GM18909 (cell line): Measurements from ENCODE around the gene CMTM7.
"Not testable (repeated sequence)": the region's sequence is repeated elsewhere in the genome, so short reads cannot be mapped to it uniquely, and the experiment has no call there.

Experiments used
- ATAC-seq: cut with Tn5 transposase; IDR thresholded peaks from one replicate; pipeline ENCODE4 v1.9.1; 2021; ENCODE audit warnings: mild to moderate bottlenecking; ENCODE audit not compliant: unreplicated experiment, poor library complexity

The CMTM7 gene

DNA sequence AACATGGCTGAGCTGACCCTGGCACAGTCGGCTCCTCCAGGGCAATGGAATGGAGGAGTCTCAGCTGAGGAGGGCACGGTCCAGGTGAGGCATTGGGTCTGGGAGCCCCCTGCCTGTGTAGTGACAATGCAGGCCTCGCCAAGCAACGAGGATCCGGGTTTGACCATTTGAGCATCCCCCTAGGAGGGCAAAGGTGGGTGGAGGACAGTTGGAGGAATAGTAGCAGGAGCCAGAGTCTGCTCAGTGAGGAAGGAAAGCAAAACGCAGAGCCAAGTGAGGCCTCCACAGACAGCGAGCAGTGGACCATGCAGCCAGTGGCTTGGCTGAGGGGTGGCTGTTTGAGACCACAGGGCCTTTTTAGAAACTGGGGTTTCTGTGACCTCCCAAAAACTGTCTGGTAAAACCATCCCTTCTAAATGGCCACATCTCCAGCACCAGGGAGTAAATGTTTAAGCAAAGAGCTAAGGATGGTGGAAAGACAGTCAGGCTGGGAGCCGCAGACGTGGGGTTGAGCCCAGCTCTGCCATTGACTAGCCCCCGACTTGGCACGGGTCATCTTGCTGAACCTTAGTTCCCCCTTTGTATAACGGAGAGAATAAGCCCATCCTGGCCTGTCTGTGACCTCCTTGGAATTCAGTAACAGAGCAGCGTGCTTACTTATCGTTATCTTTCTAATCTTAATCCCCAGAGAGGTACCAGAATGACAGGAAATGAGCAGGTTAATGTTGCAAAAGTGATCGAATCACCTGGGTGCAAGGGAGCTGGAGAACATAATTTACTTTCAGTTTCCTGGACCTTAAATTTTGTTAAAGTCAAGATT, 64.2 kb downstream of the CMTM7 start:
- peak; percentile 43 for ATAC-seq

DNA sequence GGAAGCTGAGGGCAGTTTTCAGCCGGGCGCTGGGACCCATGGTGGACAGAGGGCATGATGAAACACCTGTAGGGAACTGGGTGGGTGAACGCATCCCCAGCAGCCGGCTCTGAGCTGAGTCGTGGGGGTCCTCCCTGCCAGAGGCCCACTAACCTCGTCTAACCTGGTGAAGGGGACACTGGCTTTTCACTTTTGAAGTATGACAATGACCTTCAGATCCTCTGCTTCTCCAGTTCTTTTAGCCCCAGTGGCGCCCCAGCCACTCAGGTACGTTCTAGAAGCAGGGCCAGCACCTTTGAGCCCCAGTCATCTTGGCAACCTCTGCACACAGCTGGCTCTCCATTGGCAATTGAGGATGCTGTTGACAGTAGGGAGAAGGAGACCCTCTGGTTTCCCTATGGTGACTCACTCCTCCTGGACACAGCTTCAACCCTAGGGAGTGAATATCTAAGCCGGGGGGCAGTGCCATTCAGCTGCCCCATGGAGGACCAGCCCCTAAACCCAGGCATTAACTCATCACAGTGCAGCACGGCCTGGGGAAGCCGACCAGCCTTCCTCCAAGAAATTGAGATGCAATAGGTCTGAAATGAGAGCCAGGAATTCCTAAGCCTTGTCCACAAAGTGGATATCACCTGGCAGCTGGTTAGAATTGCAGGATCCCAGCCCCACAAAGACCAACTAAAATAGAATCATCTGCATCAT, 64.9 kb downstream of the CMTM7 start:
- ATAC-seq, result no peak

DNA sequence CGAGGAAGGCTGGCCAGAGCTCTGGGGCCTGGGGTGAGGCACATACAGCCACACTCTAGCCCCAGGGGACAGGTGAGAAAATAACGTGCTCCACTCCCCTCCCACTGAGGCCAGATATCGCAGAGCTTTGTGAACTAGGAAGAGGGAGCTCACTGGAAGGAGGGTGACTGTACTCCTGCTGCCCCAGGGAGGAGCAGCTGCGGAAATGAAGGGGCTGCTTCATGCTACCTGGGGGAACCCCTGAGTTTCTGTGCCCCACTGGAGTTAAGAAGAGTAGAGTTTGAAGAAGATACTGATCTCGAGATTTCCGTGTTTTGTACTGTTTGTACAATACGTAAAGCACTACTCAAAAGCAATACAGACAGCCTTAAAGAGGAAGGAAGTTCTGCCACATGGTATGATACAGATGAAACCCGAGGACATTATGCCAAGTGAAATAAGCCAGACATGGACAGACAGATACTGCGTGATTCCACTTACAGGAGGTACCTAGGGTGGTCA, 66.4 kb downstream of the CMTM7 start:
- peak; percentile 59 for ATAC-seq

DNA sequence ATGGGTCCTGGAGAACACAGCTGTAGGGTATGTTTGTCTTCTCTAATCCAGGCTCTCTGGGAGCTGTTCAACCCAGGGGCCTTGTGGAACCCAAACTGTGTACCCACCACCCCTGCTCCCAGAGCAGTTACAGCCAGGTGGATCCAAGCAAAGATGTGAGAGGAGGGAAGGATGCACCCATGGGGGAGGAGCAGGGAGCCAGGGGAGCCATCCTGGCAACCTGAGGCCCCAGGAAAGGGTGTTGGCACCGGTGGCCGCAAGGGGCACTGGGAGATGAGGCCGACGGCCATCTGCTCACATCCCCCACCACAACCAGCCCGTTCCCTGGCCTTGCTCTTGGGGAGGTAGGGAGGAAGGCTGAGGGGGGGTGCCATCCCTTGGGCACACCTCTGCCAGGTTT, 67.8 kb downstream of the CMTM7 start:
- ATAC-seq, result no peak

DNA sequence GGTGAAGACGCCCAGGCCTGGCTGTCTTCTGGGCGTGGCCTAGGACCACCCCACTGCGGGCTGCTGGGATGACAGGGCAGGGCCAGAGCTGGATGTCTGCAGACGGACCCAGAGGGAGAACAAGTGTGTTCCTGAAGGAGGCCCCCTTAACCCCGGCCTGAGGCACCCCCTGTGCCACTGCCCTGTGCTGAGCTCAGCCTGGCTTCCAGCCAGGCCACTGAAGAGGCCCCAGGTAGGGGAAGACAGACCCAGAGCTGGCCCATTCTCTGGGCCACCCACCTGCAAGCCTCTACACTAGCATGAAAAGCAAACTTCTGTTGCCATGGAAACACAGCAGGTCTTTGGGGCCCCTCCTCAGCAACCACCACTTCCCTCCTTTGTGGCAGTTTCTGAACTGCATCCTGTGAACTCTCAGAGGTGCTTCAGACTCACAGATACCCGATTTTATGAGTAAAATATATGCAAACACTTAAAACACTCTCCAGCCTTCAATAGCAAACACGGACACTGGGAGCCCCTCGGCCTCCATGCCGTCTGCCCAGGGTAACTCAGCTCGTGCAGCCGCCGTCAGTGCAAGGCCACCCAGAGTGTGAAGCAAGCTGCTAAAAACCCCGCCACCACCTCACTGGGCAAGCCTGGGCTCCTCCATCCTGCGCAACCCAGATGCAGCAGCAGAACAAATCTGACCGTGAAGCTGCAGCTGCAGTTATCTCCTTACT, 68.5 kb downstream of the CMTM7 start:
- ATAC-seq, result peak; percentile 81

DNA sequence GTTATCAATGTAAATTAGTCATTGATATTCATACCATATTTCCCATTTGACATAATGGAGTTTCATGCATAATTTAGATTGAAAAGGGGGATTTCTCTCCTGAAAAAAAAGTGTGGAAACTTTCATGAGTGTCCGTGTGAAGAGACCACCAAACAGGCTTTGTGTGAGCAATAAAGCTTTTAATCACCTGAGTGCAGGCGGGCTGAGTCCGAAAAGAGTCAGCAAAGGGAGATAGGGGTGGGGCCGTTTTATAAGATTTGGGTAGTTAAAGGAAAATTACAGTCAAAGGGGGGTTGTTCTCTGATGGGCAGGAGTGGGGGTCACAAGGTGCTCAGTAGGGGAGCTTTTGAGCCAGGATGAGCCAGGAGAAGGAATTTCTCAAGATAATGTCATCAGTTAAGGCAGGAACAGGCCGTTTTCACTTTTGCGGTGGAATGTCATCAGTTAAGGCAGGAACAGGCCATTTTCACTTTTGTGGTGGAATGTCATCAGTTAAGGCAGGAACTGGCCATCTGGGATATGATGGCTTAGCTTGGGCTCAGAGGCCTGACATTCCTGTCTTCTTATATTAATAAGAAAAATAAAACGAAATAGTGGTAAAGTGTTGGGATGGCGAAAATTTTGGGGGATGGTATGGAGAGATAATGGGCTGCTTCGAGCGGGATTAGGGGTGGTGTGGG, 69.3 kb downstream of the CMTM7 start:
- not testable (repeated sequence) for ATAC-seq

DNA sequence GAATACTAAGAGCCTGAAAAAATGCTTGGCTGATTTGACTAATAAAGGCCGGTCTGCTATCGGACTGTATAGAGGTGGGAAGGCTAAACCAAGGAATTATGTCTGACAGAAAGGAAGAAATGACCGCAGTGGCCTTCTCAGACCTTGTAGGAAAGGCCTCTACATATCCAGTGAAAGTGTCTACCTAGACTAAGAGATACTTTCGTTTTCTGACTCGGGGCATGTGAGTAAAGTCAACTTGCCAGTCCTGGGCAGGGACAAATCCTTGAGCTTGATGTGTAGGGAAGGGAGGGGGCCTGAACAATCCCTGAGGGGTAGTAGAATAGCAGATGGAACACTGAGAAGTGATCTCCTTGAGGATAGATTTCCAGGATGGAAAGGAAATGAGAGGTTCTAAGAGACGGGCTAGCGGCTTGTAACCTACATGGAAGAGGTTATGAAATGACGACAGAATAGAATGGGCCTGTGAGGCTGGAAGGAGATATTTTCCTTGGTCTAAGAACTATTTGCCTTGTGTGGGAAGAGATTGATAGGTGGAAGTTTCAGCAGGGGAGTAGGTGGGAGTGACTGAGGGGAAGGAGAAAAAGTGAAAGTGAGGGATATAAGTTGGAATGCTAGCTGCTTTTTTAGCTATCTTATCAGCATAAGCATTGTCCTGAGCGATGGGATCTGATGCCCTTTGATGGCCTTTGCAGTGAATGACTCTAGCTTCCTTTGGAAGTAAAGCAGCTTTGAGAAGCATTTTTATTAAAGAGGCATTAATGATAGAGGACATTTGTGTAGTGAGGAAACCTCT, 70.7 kb downstream of the CMTM7 start:
- ATAC-seq, result not testable (repeated sequence)

DNA sequence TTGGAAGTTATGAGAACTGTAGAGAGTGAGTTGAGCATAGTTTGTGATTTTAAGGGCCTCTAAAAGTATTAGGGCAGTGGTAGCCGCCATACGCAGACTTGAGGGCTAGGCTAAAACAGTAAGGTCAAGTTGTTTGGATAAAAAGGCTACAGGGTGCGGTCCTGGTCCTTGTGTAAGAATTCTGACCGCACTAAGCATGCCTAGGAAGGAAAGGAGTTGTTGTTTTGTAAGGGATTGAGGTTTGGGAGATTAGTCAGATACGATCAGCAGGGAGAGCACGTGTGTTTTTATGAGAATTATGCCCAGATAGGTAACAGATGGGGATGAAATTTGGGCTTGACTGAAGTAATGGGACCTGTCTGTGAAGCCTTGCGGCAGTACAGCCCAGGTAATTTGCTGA, 71.8 kb downstream of the CMTM7 start:
- ATAC-seq, result not testable (repeated sequence)

DNA sequence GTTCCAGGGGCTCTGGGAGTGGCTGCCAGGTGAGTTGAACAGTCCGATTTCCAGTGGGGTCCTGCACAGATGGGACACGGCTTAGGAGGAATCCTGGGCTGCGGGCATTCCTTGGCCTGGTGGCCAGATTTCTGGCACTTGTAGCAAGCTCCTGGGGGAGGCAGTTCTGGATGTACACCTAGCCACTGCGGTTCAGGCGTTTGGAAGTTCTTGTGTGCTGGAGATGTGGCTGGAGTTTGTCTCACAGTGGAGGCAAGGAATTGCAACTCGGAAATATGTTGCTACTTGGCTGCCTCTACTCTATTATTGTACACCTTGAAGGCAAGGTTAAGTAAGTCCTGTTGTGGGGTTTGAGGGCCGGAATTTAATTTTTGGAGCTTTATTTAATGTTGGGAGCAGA, 73.1 kb downstream of the CMTM7 start:
- not testable (repeated sequence) for ATAC-seq

DNA sequence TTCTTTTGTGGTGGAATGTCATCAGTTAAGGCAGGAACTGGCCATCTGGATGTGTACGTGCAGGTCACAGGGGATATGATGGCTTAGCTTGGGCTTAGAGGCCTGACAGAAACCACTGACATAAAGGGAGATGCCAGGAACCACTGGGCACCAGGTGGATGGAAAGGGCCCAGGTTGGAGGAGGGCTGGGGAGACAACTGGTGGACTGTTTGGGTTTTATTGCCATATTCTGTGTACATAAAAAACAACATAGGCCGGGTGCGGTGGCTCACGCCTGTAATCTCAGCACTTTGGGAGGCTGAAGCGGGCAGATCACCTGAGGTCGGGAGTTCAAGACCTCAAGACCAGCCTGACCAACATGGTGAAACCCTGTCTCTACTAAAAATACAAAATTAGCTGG, 75.2 kb downstream of the CMTM7 start:
- ATAC-seq, result not testable (repeated sequence)

DNA sequence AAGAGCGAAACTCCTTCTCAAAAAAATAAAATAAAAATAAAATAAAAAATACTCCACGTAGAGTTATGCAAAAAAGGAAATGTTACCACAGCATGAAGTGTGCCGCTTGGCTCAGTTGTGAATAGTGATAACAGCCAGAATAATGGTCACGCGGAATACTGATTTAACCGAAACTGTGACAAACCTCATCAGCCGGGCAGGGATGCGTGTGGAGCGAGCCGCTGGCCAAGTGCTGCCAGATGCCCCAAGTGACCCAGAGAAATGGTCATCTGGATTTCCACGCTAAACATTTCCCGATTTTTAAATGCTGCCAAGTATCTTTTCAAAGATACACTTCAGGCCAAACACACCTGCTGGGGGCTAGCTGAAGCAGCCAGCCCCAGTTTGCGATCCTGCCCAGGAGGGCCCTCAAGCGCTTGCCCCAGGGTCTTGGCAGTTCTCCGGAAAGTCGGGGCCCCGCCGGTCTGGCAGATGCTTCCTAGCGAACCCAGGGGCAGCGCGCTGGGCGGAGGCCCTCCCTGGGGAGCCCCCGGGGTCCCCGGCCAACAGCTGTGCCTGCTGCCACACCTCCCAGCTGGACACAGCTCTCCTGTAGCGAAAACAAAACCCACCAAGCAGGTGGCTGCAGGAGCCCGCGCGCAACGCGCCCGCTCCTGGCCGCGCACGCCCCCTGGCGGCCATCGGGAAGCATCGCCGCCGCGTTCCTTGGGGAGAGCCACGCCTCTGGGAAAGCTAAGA, 75.8 kb downstream of the CMTM7 start:
- ATAC-seq, result peak; percentile 75

DNA sequence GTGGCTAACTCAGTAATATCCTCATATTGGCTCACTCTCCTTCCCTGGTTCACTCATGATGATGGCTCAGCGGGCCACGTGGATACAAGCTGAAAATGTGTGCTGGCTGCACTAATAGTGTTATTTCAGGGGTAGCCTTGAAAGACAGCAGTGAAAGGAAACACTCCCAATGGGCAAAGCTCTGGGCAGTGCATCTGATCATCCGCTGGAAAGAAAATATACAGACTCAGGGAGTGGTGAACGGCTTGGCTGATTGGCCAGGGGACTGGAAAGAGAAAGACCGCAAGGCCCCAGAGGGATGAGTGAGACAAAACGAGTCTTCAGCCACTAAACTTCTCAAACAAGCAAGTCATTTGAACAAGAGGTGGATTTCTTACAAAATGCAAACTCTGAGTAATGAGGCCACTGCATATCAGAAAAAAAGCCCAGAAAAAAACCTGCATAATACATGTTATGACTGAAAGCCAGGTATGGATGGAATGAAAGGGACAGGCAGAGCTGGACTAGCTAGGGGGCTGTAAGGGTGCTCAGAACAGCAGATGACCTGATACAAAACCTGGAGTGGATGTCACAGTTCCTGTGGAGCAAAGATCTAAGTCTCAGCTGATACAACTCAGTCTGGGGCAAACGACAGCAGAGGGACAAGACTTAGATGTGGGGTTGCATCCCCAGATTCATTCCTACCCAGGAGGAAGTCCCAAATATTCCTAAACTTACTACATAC, 77.7 kb downstream of the CMTM7 start:
- peak; percentile 25 for ATAC-seq

DNA sequence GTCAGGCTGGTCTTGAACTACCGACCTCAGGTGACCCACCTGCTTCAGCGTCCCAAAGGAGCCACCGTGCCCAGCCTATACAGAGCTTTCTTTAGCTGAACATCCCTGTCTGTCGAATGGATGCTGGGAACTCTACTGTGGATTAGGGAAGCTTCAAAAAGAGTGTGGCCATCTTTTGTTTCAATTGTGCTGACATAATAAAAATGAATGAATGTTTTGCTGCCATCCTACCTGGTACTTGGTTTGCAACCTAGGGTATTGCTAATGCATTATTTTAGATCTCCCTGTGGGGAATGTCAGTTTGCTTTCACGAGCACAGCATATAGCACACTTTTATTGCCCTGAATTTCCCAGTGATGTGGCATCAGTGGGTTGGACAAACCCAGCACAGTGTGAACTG, 78.7 kb downstream of the CMTM7 start:
- ATAC-seq, result no peak

DNA sequence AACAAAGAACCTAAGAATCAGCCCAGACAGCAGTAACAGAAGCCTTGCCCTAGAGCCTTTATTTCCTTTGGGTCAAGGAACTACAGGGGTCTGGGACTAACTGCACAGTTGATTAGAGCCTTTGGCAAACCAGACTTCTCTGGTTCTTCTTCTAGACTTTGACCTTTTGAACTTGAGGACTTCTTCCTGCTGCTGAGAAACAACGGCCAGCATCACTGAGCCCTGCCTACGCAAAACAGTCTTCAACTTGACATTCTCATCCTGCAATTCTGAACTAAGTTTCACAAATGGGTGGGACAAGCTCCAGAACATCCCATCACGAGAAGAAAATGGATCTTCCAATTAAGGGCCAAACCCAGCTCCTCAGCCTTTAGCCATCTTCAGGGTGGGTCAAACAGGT, 79.6 kb downstream of the CMTM7 start:
- ATAC-seq, result no peak

DNA sequence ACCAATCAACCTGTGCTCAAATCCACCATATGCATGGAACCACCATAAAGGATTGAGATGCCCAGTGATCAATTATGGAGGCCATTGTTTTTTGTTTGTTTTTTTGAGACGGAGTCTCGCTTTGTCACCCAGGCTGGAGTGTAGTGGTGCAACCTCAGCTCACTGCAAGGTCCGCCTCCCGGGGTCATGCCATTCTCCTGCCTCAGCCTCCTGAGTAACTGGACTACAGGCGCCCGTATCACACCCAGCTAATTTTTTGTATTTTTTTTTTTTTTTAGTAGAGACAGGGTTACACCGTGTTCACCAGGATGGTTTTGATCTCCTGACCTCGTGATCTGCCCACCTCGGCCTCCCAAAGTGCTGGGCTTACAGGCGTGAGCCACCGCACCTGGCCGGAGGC, 80.5 kb downstream of the CMTM7 start:
- not testable (repeated sequence) for ATAC-seq

DNA sequence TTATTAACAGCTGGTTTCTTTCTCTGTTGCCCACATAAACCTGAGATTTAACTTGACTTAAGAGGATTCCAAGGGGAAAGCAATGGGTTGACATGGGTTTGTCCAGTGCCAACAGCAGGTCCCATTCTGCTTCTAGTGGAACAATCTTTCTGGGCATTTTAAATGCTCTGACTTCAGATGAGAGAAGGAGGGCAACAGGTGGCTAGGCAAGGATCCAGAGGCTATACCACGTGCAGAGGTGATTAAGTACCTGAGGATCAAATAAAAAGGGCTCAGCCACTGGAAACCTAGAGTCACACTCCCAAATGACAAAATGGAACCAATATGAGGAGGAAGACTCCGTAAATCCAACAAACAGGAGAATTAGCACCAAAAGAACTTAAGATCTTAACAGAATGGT, 82.5 kb downstream of the CMTM7 start:
- no peak for ATAC-seq

DNA sequence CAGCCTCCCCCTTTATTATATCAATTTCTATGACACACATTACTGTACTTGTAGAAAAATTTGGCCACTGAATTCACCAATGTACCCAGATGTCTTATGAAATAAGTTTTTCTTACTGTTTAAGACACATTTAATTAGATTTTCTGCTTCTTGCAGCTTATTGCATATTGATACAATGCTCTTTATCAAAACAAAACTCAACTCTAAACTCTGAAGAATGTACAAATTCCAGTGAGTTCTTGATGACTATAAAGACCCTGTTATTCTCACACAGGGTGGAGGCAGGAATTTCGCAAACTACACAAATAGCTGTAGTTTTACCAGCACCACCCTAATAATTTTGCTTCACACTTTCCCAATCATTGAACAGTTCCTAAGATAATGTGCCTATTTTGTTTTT, 89.0 kb downstream of the CMTM7 start:
- ATAC-seq, result no peak
